GM12865 (cell line): Measurements from ENCODE around the gene KLK12.

Experiments used
- DNase-seq: peaks from one replicate; pipeline ENCODE4 v3.0.0; 2010; ENCODE audit warnings: low read depth
- H3K4me3 ChIP-seq: 2 replicates; pipeline ENCODE4 v1.5.1; 2011; ENCODE audit warnings: mild to moderate bottlenecking, low read depth, low read length, control low read depth
- CTCF ChIP-seq: IDR thresholded peaks from 2 replicates; pipeline ENCODE4 v1.5.1; 2011; ENCODE audit warnings: low read length, control low read depth, low read depth, inconsistent platforms; ENCODE audit not compliant: insufficient read depth; ENCODE audit errors: missing control alignments

The KLK12 gene

GRCh38 chr19:50980208-50980607 is 54.6 kb downstream of the KLK12 start:
- no peak for DNase-seq
- no peak overlapping the region for H3K4me3 ChIP-seq
- no peak for TF ChIP-seq CTCF

GRCh38 chr19:50979758-50980157 is 55.0 kb downstream of the KLK12 start:
- DNase-seq = no peak
- no peak overlapping the region for H3K4me3 ChIP-seq
- TF ChIP-seq CTCF = no peak
